ENCODE measurements around the gene SMOC2. TPM values are rescaled to one million over a fixed set of nuclear protein-coding genes. Genes with fewer than 3 reads are reported as not detected.

SMOC2 gene
- total RNA-seq, 1 experiment from 2014 or later = 0.42 TPM

GRCh38 chr6:168517742-168518347, 76.9 kb downstream of the SMOC2 start:
- no peak overlapping the region for H3K9ac ChIP-seq (ENCODE audit: low read length)
- no peak overlapping the region for H2AFZ ChIP-seq (ENCODE audit: low read depth, low read length, poor library complexity, severe bottlenecking)
- H3K4me2 ChIP-seq (ENCODE audit: low read length) = no peak overlapping the region
- no peaks in the 10 kb centered on the region for H4K20me1 ChIP-seq (ENCODE audit: insufficient read depth)
- RAD21 ChIA-PET (ENCODE audit: low non-redundant PET in 1 of 2, low total read pairs in 2 of 2, uncharacterized antibody in 2 of 2, unreplicated experiment in 2 of 2) = no interaction called here
- no peaks in the 10 kb centered on the region for H3K36me3 ChIP-seq (ENCODE audit: control insufficient read depth in 1 of 2, insufficient read depth in 2 of 2, low read length in 2 of 2)
- intact Hi-C loops (cut with micrococcal nuclease) = no loop called here
- no peak for DNase-seq (ENCODE audit: low read depth, low spot score)
- TF ChIP-seq ZNF274 (IDR thresholded peaks at IDR 0.05; ENCODE audit: low read depth, low read length) (no peak), MAX (IDR thresholded peaks at IDR 0.05) (no peak), POLR2A (IDR thresholded peaks at IDR 0.05; ENCODE audit: borderline replicate concordance, extremely low read depth, insufficient read depth, insufficient read length) (no peak), JUND (IDR thresholded peaks at IDR 0.05) (no peak), CEBPB (IDR thresholded peaks at IDR 0.05; ENCODE audit: low read depth) (no peak), SIN3A (IDR thresholded peaks at IDR 0.05; ENCODE audit: low read depth) (no peak), REST (IDR thresholded peaks at IDR 0.05; ENCODE audit: low read depth) (no peak), EGR1 (IDR thresholded peaks at IDR 0.05; ENCODE audit: low read depth) (no peak), SRF (IDR thresholded peaks at IDR 0.05; ENCODE audit: low read depth) (no peak)
- no TSS peak for BruUV-seq (replicated peaks)
- CTCF ChIA-PET = no interaction called here
- H3K9me3 ChIP-seq (ENCODE audit: control insufficient read depth in 1 of 2, insufficient read depth in 1 of 2, low read depth in 1 of 2, low read length in 2 of 2) = no peaks in the 10 kb centered on the region
- no peaks in the 10 kb centered on the region for H3K4me1 ChIP-seq (ENCODE audit: control insufficient read depth in 1 of 2, insufficient read depth in 2 of 2, low read length in 2 of 2)
- no peak overlapping the region for H3K4me3 ChIP-seq (replicated peaks in 1 of 2; ENCODE audit: low read depth in 1 of 2, low read length in 2 of 2)
- H3K79me2 ChIP-seq (ENCODE audit: insufficient read depth, low read length) = no peaks in the 10 kb centered on the region
- no peaks in the 10 kb centered on the region for H3K27me3 ChIP-seq (ENCODE audit: insufficient read depth, low read length)
- POLR2A ChIA-PET = no interaction called here
- no peak for ATAC-seq
- no peaks in the 10 kb centered on the region for H3K9me2 ChIP-seq (ENCODE audit: insufficient read depth)
- H3K27ac ChIP-seq (ENCODE audit: low read depth, low read length) = no peak overlapping the region
